Stimulated activated memory B cell treated with anti-CD40 and anti-IgM and Interleukin-4, amounts not matched to agents 10 μg/mL and 1 μg/mL and 100 μg/mL, for 72 hours (primary cell): Measurements from ENCODE around the gene RGS5.
"Not testable (repeated sequence)": the region's sequence is repeated elsewhere in the genome, so short reads cannot be mapped to it uniquely, and the experiment has no call there.

Experiments
- ATAC-seq: fragments of 150-1000 bp; cut with Tn5 transposase; 2 replicates; pipeline ENCODE4 v1.10.0; 2021
- H3K27ac Mint-ChIP-seq: one replicate; pipeline ENCODE4 v1.8.0; 2022; ENCODE audit warnings: mild to moderate bottlenecking, mixed read lengths
- H3K27me3 Mint-ChIP-seq: one replicate; pipeline ENCODE4 v1.8.0; 2022; ENCODE audit warnings: mixed read lengths
- H3K36me3 Mint-ChIP-seq: one replicate; pipeline ENCODE4 v1.8.0; 2022; ENCODE audit warnings: mixed read lengths
- H3K4me1 Mint-ChIP-seq: one replicate; pipeline ENCODE4 v1.8.0; 2022; ENCODE audit warnings: mixed read lengths
- H3K4me3 Mint-ChIP-seq: one replicate; pipeline ENCODE4 v1.8.0; 2022; ENCODE audit warnings: mild to moderate bottlenecking, moderate library complexity, mixed read lengths
- H3K9me3 Mint-ChIP-seq: one replicate; pipeline ENCODE4 v1.8.0; 2022; ENCODE audit warnings: mixed read lengths

Gene RGS5

GRCh38 chr1:163202833-163203451 is at the start of gene RGS5:
Gene RGS5 (minus strand): TSS chr1:163202916. CDS start chr1:163202835, 81 bp downstream.
- Mint-ChIP-seq H3K27me3 (no peaks in the 10 kb centered on the region), H3K27ac (no peak within 1 kb of the TSS), H3K4me3 (no peak within 1 kb of the TSS), H3K36me3 (no peaks in the 10 kb centered on the region), H3K4me1 (no peaks in the 10 kb centered on the region), H3K9me3 (no peaks in the 10 kb centered on the region)
- ATAC-seq, result no peak

GRCh38 chr1:163250382-163250974 is 47.8 kb upstream of the RGS5 start:
- Mint-ChIP-seq H3K27ac (no peak overlapping the region), H3K4me3 (no peak overlapping the region), H3K36me3 (peaks cover 5% of the 10 kb centered on the region), H3K4me1 (no peaks in the 10 kb centered on the region), H3K9me3 (no peaks in the 10 kb centered on the region), H3K27me3 (no peaks in the 10 kb centered on the region)
- no peak for ATAC-seq

GRCh38 chr1:163248064-163248463 is 45.3 kb upstream of the RGS5 start:
- ATAC-seq, result no peak
- no peak overlapping the region for H3K27ac Mint-ChIP-seq
- no peaks in the 10 kb centered on the region for H3K27me3 Mint-ChIP-seq
- no peaks in the 10 kb centered on the region for H3K9me3 Mint-ChIP-seq
- H3K36me3 Mint-ChIP-seq, result peaks cover 7% of the 10 kb centered on the region
- no peaks in the 10 kb centered on the region for H3K4me1 Mint-ChIP-seq
- no peak overlapping the region for H3K4me3 Mint-ChIP-seq

GRCh38 chr1:163244648-163245047 is 41.9 kb upstream of the RGS5 start:
- ATAC-seq, H3K27ac Mint-ChIP-seq, H3K4me1 Mint-ChIP-seq, H3K4me3 Mint-ChIP-seq, H3K27me3 Mint-ChIP-seq, H3K9me3 Mint-ChIP-seq: not testable (repeated sequence)
- peaks cover 16% of the 10 kb centered on the region for H3K36me3 Mint-ChIP-seq

GRCh38 chr1:163241746-163242145 is 39.0 kb upstream of the RGS5 start:
- Mint-ChIP-seq H3K36me3 (peaks cover 13% of the 10 kb centered on the region), H3K27ac (no peak overlapping the region), H3K4me3 (no peak overlapping the region), H3K9me3 (no peaks in the 10 kb centered on the region), H3K27me3 (no peaks in the 10 kb centered on the region), H3K4me1 (no peaks in the 10 kb centered on the region)
- ATAC-seq, result no peak

GRCh38 chr1:163240705-163241104 is 38.0 kb upstream of the RGS5 start:
- H3K27ac Mint-ChIP-seq, result no peak overlapping the region
- no peaks in the 10 kb centered on the region for H3K4me1 Mint-ChIP-seq
- ATAC-seq, result no peak
- no peaks in the 10 kb centered on the region for H3K9me3 Mint-ChIP-seq
- H3K36me3 Mint-ChIP-seq, result peaks cover 11% of the 10 kb centered on the region
- H3K27me3 Mint-ChIP-seq, result no peaks in the 10 kb centered on the region
- H3K4me3 Mint-ChIP-seq, result no peak overlapping the region

- H3K4me1 Mint-ChIP-seq, H3K27me3 Mint-ChIP-seq, ATAC-seq, H3K4me3 Mint-ChIP-seq, H3K36me3 Mint-ChIP-seq, H3K27ac Mint-ChIP-seq, H3K9me3 Mint-ChIP-seq: not testable (repeated sequence)
These were observed 30.9 kb upstream of the RGS5 start for GRCh38 chr1:163233643-163234042.

GRCh38 chr1:163231385-163231784 is 28.7 kb upstream of the RGS5 start:
- Mint-ChIP-seq H3K4me3 (no peak overlapping the region), H3K27ac (no peak overlapping the region), H3K4me1 (no peaks in the 10 kb centered on the region), H3K27me3 (no peaks in the 10 kb centered on the region), H3K36me3 (peaks cover 5% of the 10 kb centered on the region), H3K9me3 (peaks cover 7% of the 10 kb centered on the region)
- ATAC-seq, result no peak

- no peak overlapping the region for H3K27ac Mint-ChIP-seq
- H3K27me3 Mint-ChIP-seq, result no peaks in the 10 kb centered on the region
- H3K9me3 Mint-ChIP-seq, result peaks cover 7% of the 10 kb centered on the region
- no peak overlapping the region for H3K4me3 Mint-ChIP-seq
- H3K4me1 Mint-ChIP-seq, result no peaks in the 10 kb centered on the region
- peaks cover 5% of the 10 kb centered on the region for H3K36me3 Mint-ChIP-seq
- ATAC-seq, result no peak
These were observed 28.1 kb upstream of the RGS5 start for GRCh38 chr1:163230827-163231226.

GRCh38 chr1:163228271-163228670 is 25.6 kb upstream of the RGS5 start:
- not testable (repeated sequence) for H3K36me3 Mint-ChIP-seq, H3K4me3 Mint-ChIP-seq, H3K27me3 Mint-ChIP-seq, ATAC-seq, H3K27ac Mint-ChIP-seq, H3K9me3 Mint-ChIP-seq, H3K4me1 Mint-ChIP-seq

GRCh38 chr1:163227126-163227525 is 24.4 kb upstream of the RGS5 start:
- Mint-ChIP-seq H3K4me3 (no peak overlapping the region), H3K27ac (no peak overlapping the region), H3K36me3 (peaks cover 5% of the 10 kb centered on the region), H3K9me3 (peaks cover 7% of the 10 kb centered on the region), H3K27me3 (no peaks in the 10 kb centered on the region), H3K4me1 (no peaks in the 10 kb centered on the region)
- no peak for ATAC-seq

- Mint-ChIP-seq H3K4me1 (no peaks in the 10 kb centered on the region), H3K27me3 (peaks cover 15% of the 10 kb centered on the region), H3K9me3 (no peaks in the 10 kb centered on the region), H3K4me3 (no peak overlapping the region), H3K27ac (no peak overlapping the region), H3K36me3 (no peaks in the 10 kb centered on the region)
- ATAC-seq, result no peak
These were observed 10.9 kb upstream of the RGS5 start for GRCh38 chr1:163213626-163214025.

GRCh38 chr1:163211667-163212066 is 9.0 kb upstream of the RGS5 start:
- no peaks in the 10 kb centered on the region for H3K36me3 Mint-ChIP-seq
- ATAC-seq, result no peak
- H3K27me3 Mint-ChIP-seq, result peaks cover 15% of the 10 kb centered on the region
- no peaks in the 10 kb centered on the region for H3K9me3 Mint-ChIP-seq
- H3K27ac Mint-ChIP-seq, result no peak overlapping the region
- no peaks in the 10 kb centered on the region for H3K4me1 Mint-ChIP-seq
- H3K4me3 Mint-ChIP-seq, result no peak overlapping the region

- H3K27me3 Mint-ChIP-seq, result no peaks in the 10 kb centered on the region
- H3K9me3 Mint-ChIP-seq, result no peaks in the 10 kb centered on the region
- H3K4me1 Mint-ChIP-seq, result no peaks in the 10 kb centered on the region
- peak; percentile 20 for ATAC-seq
- H3K4me3 Mint-ChIP-seq, result no peak overlapping the region
- no peaks in the 10 kb centered on the region for H3K36me3 Mint-ChIP-seq
- no peak overlapping the region for H3K27ac Mint-ChIP-seq
These were observed 2.8 kb upstream of the RGS5 start for GRCh38 chr1:163205513-163205912.

- no peaks in the 10 kb centered on the region for H3K4me1 Mint-ChIP-seq
- H3K9me3 Mint-ChIP-seq, result no peaks in the 10 kb centered on the region
These were observed 845 bp upstream of the RGS5 start for GRCh38 chr1:163203561-163203960.

GRCh38 chr1:163201906-163202305 is 810 bp downstream of the RGS5 start:
- Mint-ChIP-seq H3K4me3 (no peak overlapping the region), H3K9me3 (no peaks in the 10 kb centered on the region), H3K4me1 (no peaks in the 10 kb centered on the region), H3K27me3 (no peaks in the 10 kb centered on the region), H3K27ac (no peak overlapping the region), H3K36me3 (no peaks in the 10 kb centered on the region)
- no peak for ATAC-seq

More at GRCh38 chr1:163203561-163203960, 845 bp upstream of the RGS5 start:
- Mint-ChIP-seq H3K27me3 (no peaks in the 10 kb centered on the region), H3K4me3 (no peak overlapping the region), H3K27ac (no peak overlapping the region), H3K36me3 (no peaks in the 10 kb centered on the region)
- ATAC-seq, result no peak
